HepG2 (cell line): ENCODE data around the gene GNRHR. TPM values are rescaled to one million over a fixed set of nuclear protein-coding genes. Genes with fewer than 3 reads are reported as not detected.

Source experiments
- ARID3A ChIP-seq: IDR thresholded peaks from 2 replicates; pipeline ENCODE4 v1.6.1; 2012; ENCODE audit warnings: low read depth, low read length, improper control_type of control experiment
- ASH2L ChIP-seq: fragments of 300-600, 200-600 bp; sonication (generic); IDR thresholded peaks from 2 replicates; pipeline ENCODE4 v1.7.0; 2017; ENCODE audit warnings: low read depth, mild to moderate bottlenecking, moderate library complexity, mixed read lengths, low read length; ENCODE audit not compliant: insufficient read length
- MIER2 ChIP-seq: IDR thresholded peaks from 2 replicates; pipeline ENCODE4 v1.6.1; 2016; ENCODE audit warnings: missing biosample characterization, missing genetic modification reagents
- STAT6 ChIP-seq: sonication (generic); formaldehyde crosslinking; IDR thresholded peaks from 2 replicates; pipeline ENCODE4 v1.4.0; 2020; ENCODE audit warnings: missing genetic modification reagents, mild to moderate bottlenecking, borderline replicate concordance
- TAF1 ChIP-seq: sonication (generic); formaldehyde crosslinking; IDR thresholded peaks from 2 replicates; pipeline ENCODE4 v1.4.0; 2020; ENCODE audit warnings: missing genetic modification reagents
- THAP7 ChIP-seq: sonication (generic); formaldehyde crosslinking; IDR thresholded peaks from 2 replicates; pipeline ENCODE4 v1.8.1; 2023; ENCODE audit warnings: mild to moderate bottlenecking, missing genetic modification reagents
- ZNF574 ChIP-seq: sonication (generic); formaldehyde crosslinking; IDR thresholded peaks from 2 replicates; pipeline ENCODE4 v1.4.0; 2020; ENCODE audit warnings: missing genetic modification reagents
- ZNF607 ChIP-seq: sonication (generic); formaldehyde crosslinking; IDR thresholded peaks from 2 replicates; pipeline ENCODE4 v1.5.1; 2020; ENCODE audit warnings: missing genetic modification reagents, mild to moderate bottlenecking, borderline replicate concordance
- ZNF687 ChIP-seq: sonication (generic); formaldehyde crosslinking; IDR thresholded peaks from 2 replicates; pipeline ENCODE4 v1.5.1; 2020; ENCODE audit warnings: mild to moderate bottlenecking, missing genetic modification reagents, moderate library complexity
- ZNF841 ChIP-seq: sonication (generic); formaldehyde crosslinking; IDR thresholded peaks from 2 replicates; pipeline ENCODE4 v1.8.1; 2023; ENCODE audit warnings: missing genetic modification reagents, borderline replicate concordance
- polyA plus RNA-seq, 8 experiments: library from polyadenylated mRNA; depleted of rRNA in 3 of 8; stranded (reverse) in 7 of 8; unstranded in 1 of 8; fragments of >200 nt; fragmentation: Illumina TruSeq in 4 of 8; extraction: Trizol in 4 of 8; gene quantifications; 2 replicates each; pipeline versions ENCODE4 v1.2.1 to v1.2.3, GENCODE V29; 2011 to 2016; ENCODE audit warnings: low read depth in 4 of 8, missing spikeins in 1 of 8, mixed read lengths in 1 of 8; ENCODE audit not compliant: insufficient read depth in 1 of 8
- total RNA-seq, 5 experiments: library from RNA; depleted of rRNA; stranded (reverse); fragments of >200 nt; fragmentation: Illumina TruSeq; extraction: Trizol; gene quantifications; 2 replicates each; pipeline ENCODE4 v1.2.3, GENCODE V29; 2016; ENCODE audit warnings: low read depth in 1 of 5

GNRHR gene
- total and polyA plus RNA-seq, 2 of the 13 experiments (the other 11 are each of a cell fraction or from before 2014, with no cell fraction given): not detected

GRCh38 chr4:67776746-67777145 lies 22.6 kb upstream of the GNRHR start (continued):
- TF ChIP-seq ZNF687 (no peak), STAT6 (CRISPR knock-in tag) (no peak), TAF1 (CRISPR knock-in tag) (no peak), ASH2L (no peak), ARID3A (no peak), THAP7 (CRISPR knock-in tag) (no peak), ZNF607 (no peak), ZNF574 (CRISPR knock-in tag) (no peak), MIER2 (CRISPR knock-in tag) (no peak), ZNF841 (CRISPR knock-in tag) (no peak)
